Aorta (tissue), 5 donors: ENCODE measurements around the gene FLT1. TPM values are rescaled to one million over a fixed set of nuclear protein-coding genes. Genes with fewer than 3 reads are reported as not detected.

Experiments used
- ATAC-seq: fragments of 200-7000 bp; cut with Tn5 transposase; one replicate; pipeline ENCODE4 v1.9.1; 2022; ENCODE audit warnings: moderate library complexity; ENCODE audit not compliant: low FRiP score
- DNase-seq, 2 donors: peaks; one replicate each; pipeline ENCODE4 v3.0.0-alpha.2; 2020
- H3K27ac ChIP-seq, 2 donors: one replicate each; pipeline ENCODE4 v1.5.1; 2013; ENCODE audit warnings: low read length in 2 of 2, mild to moderate bottlenecking in 2 of 2, moderate library complexity in 2 of 2, control low read depth in 1 of 2, inconsistent platforms in 1 of 2, low read depth in 1 of 2
- H3K27me3 ChIP-seq, 2 donors: one replicate each; pipeline ENCODE4 v1.6.1; 2013; ENCODE audit warnings: control low read depth in 1 of 2, low read length in 1 of 2, mild to moderate bottlenecking in 1 of 2, moderate library complexity in 1 of 2; ENCODE audit not compliant: insufficient read depth in 2 of 2, control insufficient read depth in 1 of 2
- H3K36me3 ChIP-seq, 2 donors: one replicate each; pipeline ENCODE4 v1.6.1; 2013; ENCODE audit warnings: control low read depth in 1 of 2, low read length in 1 of 2, mild to moderate bottlenecking in 1 of 2; ENCODE audit not compliant: insufficient read depth in 2 of 2, control insufficient read depth in 1 of 2
- H3K4me1 ChIP-seq, 2 donors: one replicate each; pipeline ENCODE4 v1.6.1; 2013; ENCODE audit warnings: low read length in 2 of 2, control low read depth in 1 of 2, mild to moderate bottlenecking in 1 of 2, moderate library complexity in 1 of 2; ENCODE audit not compliant: insufficient read depth in 2 of 2, control insufficient read depth in 1 of 2
- H3K4me3 ChIP-seq, 2 donors: one replicate each; pipeline ENCODE4 v1.5.1; 2013; ENCODE audit warnings: low read length in 2 of 2, control low read depth in 1 of 2, mild to moderate bottlenecking in 1 of 2
- H3K9me3 ChIP-seq: one replicate; pipeline ENCODE4 v1.6.1; 2013; ENCODE audit warnings: mild to moderate bottlenecking, low read length; ENCODE audit not compliant: control insufficient read depth
- WGBS, 2 donors: extraction: QIAGEN DNeasy Blood & Tissue Kit; methylation state at CpG; one replicate each; pipeline ENCODE4 v1.1.7; 2013; 5-methylcytosine and 5-hydroxymethylcytosine counted together
- intact Hi-C, 2 donors: fragments of 100-400 bp; cut with DNase I; formaldehyde crosslinking; loops; one replicate each; pipeline versions ENCODE4 v1.14.2 to v1.15.0; 2022
- polyA plus RNA-seq, 2 donors: library from polyadenylated mRNA; stranded (reverse); fragments of 200-250 nt; gene quantifications; one replicate each; pipeline ENCODE4 v1.2.3, GENCODE V29; 2013
- total RNA-seq, 2 donors: library from RNA; stranded (reverse); fragmentation: NEBNext Ultra II Directional; extraction: Animal tissue kit (Norgen Biotek cat#: 25700); gene quantifications; one replicate each; pipeline ENCODE4 v1.2.1, GENCODE V29; 2021
- donor health status: healthy with polysubstance abuse.
- donor health status: Bipolar disorder and iron deficiency.
- donor health status: DM: no; HTN: no; CAD: no.
- donor health status: DM: no; HTN: no; CAD: no.
- donor health status: DM: yes; HTN: yes; CAD: no.

The FLT1 gene
- total and polyA plus RNA-seq, 4 donors: 0.38 to 62.8 (median 16.7) TPM

DNA sequence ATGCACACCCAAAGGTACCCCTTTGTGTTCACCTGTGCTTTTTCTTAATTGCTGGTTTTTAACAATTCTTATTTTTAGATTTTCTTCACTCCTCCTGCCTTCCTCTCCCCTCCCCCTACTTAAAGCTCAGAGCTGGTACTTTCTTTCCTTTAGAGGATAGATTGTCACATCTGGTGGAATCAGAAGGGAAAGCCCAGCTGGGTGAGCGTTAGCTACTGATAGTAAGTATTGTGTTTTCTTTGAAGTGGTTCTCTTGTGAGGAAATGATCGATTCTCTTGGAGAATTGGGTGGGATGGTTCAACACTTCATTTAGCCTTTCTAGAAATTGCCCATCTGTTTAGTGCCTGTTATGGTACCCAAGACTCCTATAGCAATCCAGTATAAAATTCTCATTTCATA lies 84.8 kb downstream of the FLT1 start:
- Histone ChIP-seq H3K27me3 (no peaks in the 10 kb centered on the region), H3K36me3 (no peaks in the 10 kb centered on the region), H3K4me3 (no peak overlapping the region), H3K4me1 (no peaks in the 10 kb centered on the region), H3K27ac (no peak overlapping the region), H3K9me3 (no peaks in the 10 kb centered on the region)
- intact Hi-C loops: no loop called here
- ATAC-seq (no peak), DNase-seq (no peak)
- WGBS, 2 donors: 73 to 77% methylated on average over 2 of the region's 2 CpGs

DNA sequence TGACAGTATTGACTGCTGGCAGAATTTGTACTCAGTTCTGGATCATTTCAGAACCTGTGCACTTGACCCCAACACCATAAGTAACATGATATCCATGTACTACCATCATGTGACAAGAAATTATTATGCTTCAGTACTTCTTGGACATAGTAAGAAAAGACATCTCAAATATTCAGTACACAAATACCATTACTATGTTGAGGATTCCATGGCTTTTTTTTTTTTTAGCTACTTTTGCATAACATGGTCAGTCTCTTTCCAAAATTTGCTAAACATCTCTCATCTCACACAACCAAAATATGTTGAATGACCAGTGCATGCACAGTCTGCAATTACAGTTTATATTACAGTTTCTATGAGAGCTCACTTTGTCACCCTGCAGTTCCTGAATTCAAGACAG lies 85.3 kb downstream of the FLT1 start:
- H3K4me3 ChIP-seq: no peak overlapping the region
- no peaks in the 10 kb centered on the region for H3K9me3 ChIP-seq
- intact Hi-C loops: no loop called here
- H3K36me3 ChIP-seq: no peaks in the 10 kb centered on the region
- no peaks in the 10 kb centered on the region for H3K4me1 ChIP-seq
- DNase-seq (no peak), ATAC-seq (no peak)
- no peak overlapping the region for H3K27ac ChIP-seq
- no peaks in the 10 kb centered on the region for H3K27me3 ChIP-seq

DNA sequence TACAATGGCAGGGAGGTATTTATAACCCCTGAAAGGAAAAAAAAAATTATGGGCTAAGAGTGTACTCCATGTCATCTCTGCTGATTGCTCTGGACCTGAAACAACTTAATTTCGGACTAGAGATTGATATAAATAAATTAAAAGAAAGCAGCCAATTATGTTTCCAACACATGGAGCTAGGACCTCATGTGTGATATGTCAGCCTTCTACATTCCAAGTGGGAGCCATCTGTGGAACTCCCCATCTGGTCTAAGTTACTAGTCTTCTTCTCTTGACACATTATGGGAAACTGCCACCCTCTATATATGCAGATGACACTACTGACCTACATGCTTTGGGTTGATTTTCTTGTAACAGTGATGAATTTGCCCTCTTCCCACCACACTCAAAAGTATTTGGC lies 86.1 kb downstream of the FLT1 start:
- no peaks in the 10 kb centered on the region for H3K36me3 ChIP-seq
- intact Hi-C loops: no loop called here
- ATAC-seq (no peak), DNase-seq (no peak)
- H3K27ac ChIP-seq: no peak overlapping the region
- no peaks in the 10 kb centered on the region for H3K9me3 ChIP-seq
- H3K27me3 ChIP-seq: no peaks in the 10 kb centered on the region
- WGBS, 2 donors: 69 to 79% methylated on average over 1 of the region's 1 CpG
- no peak overlapping the region for H3K4me3 ChIP-seq
- H3K4me1 ChIP-seq: no peaks in the 10 kb centered on the region

DNA sequence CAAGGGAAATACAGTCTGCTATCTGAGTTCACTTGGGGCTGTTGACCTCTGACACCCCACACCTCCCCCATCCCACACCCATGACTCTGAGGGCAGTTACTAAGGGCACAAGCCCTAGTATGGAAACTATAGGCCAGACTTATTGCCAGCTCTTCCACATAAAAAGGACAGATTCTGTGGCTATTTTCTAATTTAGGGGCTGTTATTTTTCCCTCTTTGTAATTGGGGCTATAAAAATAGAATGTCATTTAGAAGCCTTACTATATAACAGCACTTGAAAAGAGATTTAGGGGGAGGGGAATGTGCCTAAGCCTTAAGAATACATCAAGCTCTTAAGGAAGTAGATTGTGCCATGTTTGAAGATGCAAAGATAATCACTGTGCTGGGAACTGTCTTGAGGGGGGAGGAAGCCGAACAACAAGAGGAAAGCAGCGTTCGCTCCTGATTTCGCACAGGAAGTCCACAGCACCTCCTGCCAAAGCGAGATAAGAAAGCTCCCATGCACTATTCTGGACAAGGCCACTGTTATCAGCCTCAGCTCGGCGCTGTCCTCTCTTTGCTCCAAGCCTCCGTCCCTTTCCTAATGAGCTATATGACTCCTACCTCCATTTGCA lies 86.6 kb downstream of the FLT1 start:
- Histone ChIP-seq H3K36me3 (no peaks in the 10 kb centered on the region), H3K4me3 (no peak overlapping the region), H3K4me1 (no peaks in the 10 kb centered on the region), H3K27me3 (no peaks in the 10 kb centered on the region), H3K9me3 (no peaks in the 10 kb centered on the region), H3K27ac (no peak overlapping the region)
- no peak for DNase-seq
- 33 to 59% methylated on average over 8 of the region's 8 CpGs for WGBS, 2 donors
- intact Hi-C loops: no loop called here
- ATAC-seq: peak; percentile 76

DNA sequence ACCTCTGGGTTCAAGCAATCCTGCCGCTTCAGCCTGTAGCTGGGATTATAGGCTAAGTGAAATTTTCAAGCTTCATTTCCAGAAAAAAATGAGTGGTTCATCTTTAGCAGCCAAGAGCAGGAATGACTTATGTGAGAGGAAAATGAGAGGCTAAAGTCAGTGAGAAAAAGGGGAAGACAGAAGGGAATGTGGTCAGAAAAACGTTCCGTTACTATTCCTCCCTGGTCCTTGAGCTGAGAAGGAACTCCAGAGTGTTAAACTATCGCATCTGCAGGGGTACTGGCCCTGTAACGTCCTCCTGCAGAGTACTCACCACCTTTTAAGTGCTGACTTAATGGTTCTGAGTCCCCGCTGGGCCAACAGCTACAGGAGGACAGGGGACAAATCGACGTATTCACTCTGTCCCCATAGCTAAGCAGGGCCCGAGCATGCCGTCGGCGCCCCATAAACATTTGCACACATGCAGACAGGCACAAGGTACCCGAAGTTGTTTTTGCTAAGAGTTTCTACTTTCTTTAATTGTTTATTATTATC lies 88.1 kb downstream of the FLT1 start:
- WGBS, 2 donors: 91% methylated on average over 13 of the region's 13 CpGs
- intact Hi-C loops: no loop called here

DNA sequence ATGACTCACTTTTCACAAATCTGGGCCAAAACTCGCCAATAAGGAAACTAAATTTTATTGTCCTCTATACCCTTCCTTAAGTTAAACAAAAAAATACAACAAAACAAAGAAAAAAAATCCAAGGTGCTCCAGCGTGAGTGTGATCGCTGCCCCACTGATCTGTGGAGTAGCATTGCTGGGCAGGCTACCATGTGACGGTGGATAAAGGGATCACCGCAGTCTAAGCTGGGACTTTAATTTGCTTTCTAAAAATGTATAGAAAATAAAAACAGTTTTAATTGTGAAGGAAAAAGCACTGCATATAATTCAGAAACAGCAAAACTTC lies 92.9 kb downstream of the FLT1 start:
- intact Hi-C loops: no loop called here
- no peak for DNase-seq
- Histone ChIP-seq H3K27ac (no peak overlapping the region), H3K4me3 (no peak overlapping the region), H3K36me3 (no peaks in the 10 kb centered on the region), H3K27me3 (no peaks in the 10 kb centered on the region), H3K9me3 (no peaks in the 10 kb centered on the region), H3K4me1 (no peaks in the 10 kb centered on the region)
- no peak for ATAC-seq
- WGBS, 2 donors: 86% methylated on average over 5 of the region's 5 CpGs

More for the DNA sequence above, 88.1 kb downstream of the FLT1 start:
- H3K4me3 ChIP-seq: no peak overlapping the region
- H3K9me3 ChIP-seq: no peaks in the 10 kb centered on the region
- no peak overlapping the region for H3K27ac ChIP-seq
- H3K4me1 ChIP-seq: no peaks in the 10 kb centered on the region
- ATAC-seq (no peak), DNase-seq (no peak)
- no peaks in the 10 kb centered on the region for H3K36me3 ChIP-seq
- H3K27me3 ChIP-seq: no peaks in the 10 kb centered on the region

DNA sequence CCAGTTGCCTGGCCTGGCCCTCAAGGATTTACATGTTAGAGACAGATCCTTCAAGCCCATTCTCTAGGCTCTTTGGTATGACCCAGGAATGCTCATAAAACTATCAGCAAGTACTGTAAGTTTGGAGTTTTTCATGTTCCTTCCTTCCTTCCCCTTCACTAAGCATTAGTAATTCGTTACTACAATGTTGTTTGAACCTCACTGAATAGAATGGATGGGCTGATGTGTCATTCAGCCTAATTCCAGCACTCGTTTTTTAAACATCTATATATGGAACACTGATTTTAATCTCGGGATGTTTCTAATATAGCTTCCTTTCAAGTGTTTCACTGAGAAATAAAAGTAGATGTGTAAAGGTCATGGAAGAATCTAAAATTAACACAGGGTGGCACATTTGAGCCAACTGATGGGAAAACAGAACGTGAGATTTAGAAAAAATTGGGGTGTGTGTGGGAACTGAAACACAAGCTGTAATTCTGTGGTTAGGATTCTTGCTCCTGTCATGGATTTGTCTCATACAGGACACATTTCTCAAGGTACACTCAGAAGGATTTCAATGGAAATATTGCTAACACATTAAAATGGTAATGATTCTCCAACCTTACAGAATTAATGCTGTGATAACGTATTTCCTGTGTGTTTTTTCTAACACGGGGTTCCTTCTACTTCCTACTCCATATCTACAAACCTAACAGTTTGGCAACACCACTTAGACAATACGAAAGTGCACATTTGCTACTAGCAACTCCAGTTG lies 93.4 kb downstream of the FLT1 start:
- Histone ChIP-seq H3K27ac (no peak overlapping the region), H3K4me3 (no peak overlapping the region), H3K9me3 (no peaks in the 10 kb centered on the region), H3K27me3 (no peaks in the 10 kb centered on the region), H3K4me1 (no peaks in the 10 kb centered on the region), H3K36me3 (no peaks in the 10 kb centered on the region)
- 20 to 21% methylated on average over 7 of the region's 7 CpGs for WGBS, 2 donors
- DNase-seq (no peak), ATAC-seq (no peak)
- intact Hi-C loops: no loop called here

DNA sequence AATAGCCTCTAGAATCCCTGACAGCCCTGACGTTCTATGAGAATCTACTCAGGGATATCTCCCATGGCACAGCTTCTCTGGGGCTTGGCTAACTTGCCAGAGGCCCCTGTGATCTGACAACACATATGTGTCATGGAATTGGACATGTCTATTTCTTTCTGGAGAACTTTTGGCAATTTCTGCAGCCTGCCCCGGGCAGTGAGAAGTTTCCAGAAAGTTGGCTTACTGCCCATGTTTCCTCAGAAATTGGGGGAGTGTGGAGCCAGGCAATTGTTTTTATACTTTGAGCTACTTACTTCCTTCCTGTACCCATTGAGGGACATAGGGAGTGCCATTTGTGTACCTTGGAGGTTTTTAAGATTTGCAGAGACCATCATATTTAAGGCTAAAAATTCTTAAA lies 98.9 kb downstream of the FLT1 start:
- H3K4me3 ChIP-seq: no peak overlapping the region
- no peaks in the 10 kb centered on the region for H3K27me3 ChIP-seq
- ATAC-seq: no peak
- DNase-seq: no peak
- H3K36me3 ChIP-seq: no peaks in the 10 kb centered on the region
- H3K4me1 ChIP-seq: no peaks in the 10 kb centered on the region
- 12 to 13% methylated on average over 2 of the region's 2 CpGs for WGBS, 2 donors
- intact Hi-C loops: no loop called here
- no peaks in the 10 kb centered on the region for H3K9me3 ChIP-seq
- H3K27ac ChIP-seq: no peak overlapping the region

DNA sequence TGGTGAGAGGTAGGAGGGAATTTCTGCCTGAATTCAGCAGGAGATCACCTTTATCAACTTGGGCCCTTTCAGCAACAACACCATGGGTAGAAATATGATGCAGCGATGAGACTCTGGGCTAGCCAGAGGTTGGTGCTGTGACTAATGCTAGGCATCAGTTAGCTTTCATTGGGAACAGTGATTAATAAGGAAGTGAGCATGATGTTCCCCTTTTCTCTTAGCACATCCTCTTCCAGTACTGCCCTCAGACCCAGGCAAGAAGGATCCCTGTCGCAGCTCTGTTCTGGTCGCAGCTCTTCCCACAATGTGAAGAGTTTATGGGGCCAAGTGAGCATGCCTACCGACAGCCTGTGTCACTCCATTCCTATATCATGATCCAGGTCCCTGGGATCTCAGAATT lies 100.5 kb downstream of the FLT1 start:
- 93 to 95% methylated on average over 4 of the region's 4 CpGs for WGBS, 2 donors
- no peak for DNase-seq
- no peak for ATAC-seq
- H3K36me3 ChIP-seq: no peaks in the 10 kb centered on the region
- no peaks in the 10 kb centered on the region for H3K9me3 ChIP-seq
- no peaks in the 10 kb centered on the region for H3K4me1 ChIP-seq
- H3K27me3 ChIP-seq: no peaks in the 10 kb centered on the region
- H3K27ac ChIP-seq: no peak overlapping the region
- intact Hi-C loops: no loop called here
- H3K4me3 ChIP-seq: no peak overlapping the region
